Mucosa of gallbladder (tissue), 1 donor: ENCODE data around the gene BRI3. TPM values are rescaled to one million over a fixed set of nuclear protein-coding genes. Genes with fewer than 3 reads are reported as not detected.

Source experiments
- DNase-seq: peaks from one replicate; pipeline ENCODE4 v3.0.0-alpha.2; 2020; ENCODE audit warnings: low spot score
- total RNA-seq: library from RNA; stranded (reverse); gene quantifications from one replicate; pipeline ENCODE4 v1.2.1, GENCODE V29; 2021
- donor health status: DM: no; HTN: no; CAD: no.

BRI3 gene
- total RNA-seq, 1 donor from 2014 or later: 198 TPM

DNA sequence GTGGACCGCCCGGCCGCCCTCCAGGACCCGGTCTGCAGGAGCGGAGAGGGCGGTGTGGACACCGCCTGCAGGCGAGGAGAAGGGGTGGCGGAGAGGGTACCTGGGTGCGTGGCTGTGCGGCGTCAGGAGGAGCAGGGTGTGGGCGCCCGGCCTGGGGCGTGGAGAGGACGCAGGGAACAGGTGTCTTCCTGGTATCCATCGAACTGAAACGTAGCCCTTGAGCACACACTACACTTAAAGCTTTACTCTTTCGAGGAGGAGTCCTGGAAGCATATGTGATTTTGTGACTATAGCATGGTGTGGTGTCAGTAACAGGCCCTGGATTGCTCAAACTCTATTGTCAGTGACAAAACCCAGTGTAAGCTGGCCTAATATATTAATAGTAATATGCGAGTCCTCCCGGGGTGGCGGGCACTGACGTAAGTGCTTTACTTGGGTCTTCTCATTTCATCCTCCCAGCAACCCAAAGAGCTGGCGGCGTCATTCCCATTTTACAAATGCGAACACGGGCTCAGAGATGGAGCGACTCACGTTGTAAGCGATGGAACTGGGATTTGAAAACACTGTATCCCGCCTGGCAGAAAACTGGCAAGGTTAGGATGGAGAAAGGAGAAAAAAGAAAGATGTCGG lies 28.9 kb upstream of the BRI3 start:
- no peak for DNase-seq

GRCh38 chr7:98254516-98254915 lies 27.0 kb upstream of the BRI3 start:
- no peak for DNase-seq

DNA sequence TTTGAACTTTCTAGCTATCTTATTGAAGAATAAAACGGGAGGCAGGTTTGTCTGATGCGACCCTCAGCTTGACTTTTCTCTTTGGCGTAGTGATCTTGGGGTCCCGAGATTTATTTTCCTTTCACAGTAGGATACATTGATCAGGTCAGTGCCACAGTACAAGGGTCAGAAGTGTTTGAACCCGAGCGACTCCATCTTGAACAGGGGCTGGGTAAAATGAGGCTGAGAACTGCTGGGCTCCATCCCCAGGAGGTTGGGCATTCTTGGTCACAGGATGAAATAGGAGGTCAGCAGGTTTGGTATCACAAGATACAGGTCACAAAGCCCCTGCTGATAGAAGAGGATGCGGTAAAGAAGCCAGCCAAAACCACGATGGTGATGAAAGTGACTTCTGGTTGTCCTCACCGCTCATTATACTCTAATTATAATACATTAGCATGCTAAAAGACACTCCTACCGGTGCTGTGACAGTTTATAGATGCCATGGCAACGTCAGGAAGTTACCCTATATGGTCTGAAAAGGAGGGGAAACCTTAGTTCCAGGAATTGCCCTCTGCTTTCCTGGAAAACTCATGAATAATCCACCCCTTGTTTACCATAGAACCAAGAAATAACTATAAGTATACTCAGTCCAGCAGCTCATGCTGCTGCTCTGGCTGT lies 26.4 kb upstream of the BRI3 start:
- DNase-seq: no peak

GRCh38 chr7:98256431-98256830 lies 25.1 kb upstream of the BRI3 start:
- DNase-seq: no peak

- DNase-seq: no peak
These were observed 23.8 kb upstream of the BRI3 start for GRCh38 chr7:98257701-98258100.

GRCh38 chr7:98265841-98266271 lies 15.6 kb upstream of the BRI3 start:
- DNase-seq: no peak

DNA sequence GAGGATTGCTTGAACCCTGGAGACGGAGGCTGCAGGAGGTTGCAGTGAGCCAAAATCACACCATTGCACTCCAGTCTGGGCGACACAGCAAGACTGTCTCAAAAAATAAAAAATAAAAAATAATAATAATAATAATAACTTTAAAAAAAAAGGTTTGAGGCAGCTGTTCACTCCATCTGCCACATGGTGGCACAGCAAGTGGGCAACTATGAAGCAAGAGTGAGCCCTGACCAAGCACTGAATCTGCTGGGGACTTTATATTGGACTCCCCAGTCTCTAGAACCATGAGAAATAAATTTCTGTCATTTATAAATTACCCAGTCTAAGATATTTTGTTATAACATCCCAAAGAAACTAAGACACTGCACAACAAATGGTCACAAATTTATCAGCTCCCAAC lies 14.6 kb upstream of the BRI3 start:
- DNase-seq: no peak

- no peak for DNase-seq
These were observed 14.2 kb upstream of the BRI3 start for GRCh38 chr7:98267303-98267702.

GRCh38 chr7:98276241-98276761 lies 5.2 kb upstream of the BRI3 start:
- DNase-seq: peak; percentile 44

DNA sequence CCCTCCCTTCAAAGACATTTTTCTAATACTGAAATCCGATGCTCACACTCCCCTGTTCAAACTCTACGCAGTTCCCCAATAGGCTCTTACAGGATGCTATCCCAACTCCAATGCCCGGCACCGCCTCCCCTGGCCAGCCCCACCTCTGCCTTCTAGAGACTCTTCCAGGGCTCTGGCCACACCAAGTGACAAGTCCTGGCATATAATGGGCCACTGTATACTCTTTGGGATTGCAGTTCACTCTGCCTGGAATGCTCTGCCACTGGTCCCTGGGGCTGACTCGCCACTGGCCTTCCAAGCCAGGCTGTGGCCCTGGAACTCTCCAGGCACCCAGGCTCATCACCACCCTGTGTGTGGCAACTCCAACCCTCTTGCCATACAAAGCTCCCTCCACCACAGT lies 3.1 kb upstream of the BRI3 start:
- DNase-seq: no peak

- DNase-seq: no peak
These were observed 2.5 kb upstream of the BRI3 start for GRCh38 chr7:98278936-98279335.

DNA sequence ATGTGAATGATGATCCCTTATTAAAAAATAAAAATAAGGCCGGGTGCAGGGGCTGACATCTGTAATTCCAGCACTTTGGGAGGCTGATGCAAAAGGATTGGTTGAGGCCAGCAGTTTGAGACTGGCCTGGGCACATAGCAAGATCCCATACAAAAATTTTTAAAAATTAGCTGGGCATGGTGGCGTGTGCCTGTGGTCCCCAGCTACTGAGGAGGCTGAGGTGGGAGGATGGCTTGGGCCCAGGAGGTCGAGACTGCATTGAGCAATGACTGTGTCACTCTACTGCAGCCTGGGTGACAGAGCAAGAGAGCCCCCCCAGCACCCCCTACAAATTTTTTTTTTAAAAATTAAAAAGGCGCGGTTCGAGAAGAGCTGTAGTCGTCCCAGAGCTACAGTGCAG lies 1.2 kb upstream of the BRI3 start:
- no peak for DNase-seq

DNA sequence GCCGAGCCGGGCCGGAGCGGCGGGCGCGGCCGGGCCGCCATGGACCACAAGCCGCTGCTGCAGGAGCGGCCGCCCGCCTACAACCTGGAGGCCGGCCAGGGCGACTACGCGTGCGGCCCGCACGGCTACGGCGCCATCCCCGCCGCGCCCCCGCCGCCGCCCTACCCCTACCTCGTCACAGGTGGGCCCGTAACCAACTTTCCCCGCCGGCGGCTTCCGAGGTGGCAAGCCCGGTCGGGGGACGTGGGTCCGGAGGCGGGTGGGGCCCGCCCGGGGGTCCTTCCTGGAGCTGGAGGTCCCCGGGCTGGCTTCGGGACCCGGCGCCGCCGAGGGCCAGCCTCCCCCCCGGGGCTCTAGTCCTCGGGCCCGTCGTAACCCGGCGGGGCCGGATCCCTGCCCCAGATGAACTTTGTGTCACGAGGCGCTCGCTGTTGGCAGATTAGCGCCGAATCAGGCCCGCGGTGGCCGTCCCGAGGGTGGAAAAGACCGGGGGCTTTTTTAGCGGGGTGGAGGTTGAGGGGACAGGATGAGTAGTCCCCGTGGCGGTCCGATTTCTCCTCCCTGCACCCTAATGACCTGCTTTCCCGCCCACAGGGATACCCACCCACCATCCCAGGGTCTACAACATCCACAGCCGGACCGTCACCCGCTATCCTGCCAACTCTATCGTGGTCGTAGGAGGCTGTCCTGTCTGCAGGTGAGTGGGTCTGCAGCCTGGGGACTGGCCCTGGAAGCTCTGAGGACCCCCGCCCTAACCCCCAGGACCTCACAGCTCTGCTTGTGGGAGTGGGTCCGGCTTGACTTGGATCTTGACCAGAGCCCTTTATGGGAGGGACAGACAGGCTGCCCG lies 496 bp downstream of the BRI3 start:
- peak; percentile 44 for DNase-seq

DNA sequence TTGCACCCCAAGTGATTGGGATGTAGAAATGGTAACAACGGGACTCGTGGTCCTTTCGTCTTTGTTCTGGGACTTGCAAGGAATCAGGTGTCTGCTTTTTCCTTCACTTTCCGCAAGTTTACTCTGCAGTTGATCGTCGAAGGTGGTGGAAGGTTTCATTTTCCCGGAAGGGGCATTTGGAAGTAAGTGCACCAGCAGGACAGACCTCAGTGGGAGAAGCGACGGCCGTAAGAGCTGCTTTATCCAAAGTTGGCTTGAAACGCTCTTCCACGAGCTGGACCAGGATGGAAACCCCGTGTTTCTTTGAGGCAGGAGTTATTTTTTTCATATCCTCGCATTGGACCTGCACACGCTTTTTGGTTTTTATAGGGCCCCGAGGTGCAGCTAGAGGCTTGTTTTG lies 1.2 kb downstream of the BRI3 start:
- DNase-seq: no peak

- peak; percentile 47 for DNase-seq
These were observed 1.8 kb downstream of the BRI3 start for GRCh38 chr7:98283127-98283886.

DNA sequence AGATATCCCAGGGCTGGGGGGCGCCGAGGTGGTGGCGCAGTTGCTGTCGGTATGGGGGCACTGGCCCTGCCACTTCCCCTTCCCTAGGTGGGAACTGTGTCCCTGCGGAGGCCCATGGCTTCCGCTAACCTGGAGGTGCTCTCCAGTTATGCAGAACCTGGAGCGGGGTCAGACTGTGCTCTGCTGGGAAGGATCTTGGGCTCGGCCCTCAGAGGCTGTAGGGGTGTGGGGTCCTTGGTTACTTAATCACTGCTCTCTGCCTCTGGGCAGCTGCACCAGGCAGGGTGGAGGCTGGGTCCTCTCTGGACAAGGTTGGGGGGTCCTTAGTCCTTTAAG lies 2.4 kb downstream of the BRI3 start:
- no peak for DNase-seq

DNA sequence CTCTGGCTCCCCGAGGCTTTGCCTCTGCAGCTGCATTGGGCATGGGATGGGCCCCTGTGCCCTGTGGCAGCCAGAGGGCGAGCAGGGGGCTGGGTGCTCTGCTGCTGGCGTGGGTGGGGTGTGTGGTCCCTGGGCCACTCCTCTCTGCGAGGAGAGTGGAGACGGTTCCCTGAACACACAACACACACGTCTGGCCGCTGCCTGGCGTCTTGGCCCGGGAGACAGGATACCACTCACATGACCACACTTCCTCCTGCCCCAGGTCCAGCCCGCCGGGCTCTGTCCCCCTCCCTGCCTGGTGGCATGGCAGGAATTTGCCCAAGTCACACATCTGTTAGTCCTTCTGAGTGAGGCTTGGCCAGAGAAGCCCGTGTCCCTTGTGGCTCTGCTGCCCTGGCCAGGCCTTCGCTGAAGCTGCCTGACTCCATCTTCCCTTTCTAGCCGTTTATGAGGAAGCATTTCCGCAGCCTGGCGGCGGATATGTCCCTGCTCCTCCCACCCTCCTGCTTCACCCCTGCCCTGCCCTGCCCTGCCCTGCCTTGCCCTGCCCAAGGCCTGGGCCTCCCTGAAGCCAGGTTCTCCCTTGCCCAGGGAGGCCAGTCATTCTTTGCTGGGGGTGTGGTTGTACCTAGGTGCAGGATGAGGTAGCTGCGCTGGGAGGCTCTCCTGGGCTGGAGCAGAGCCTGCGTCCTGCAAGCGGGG lies 3.0 kb downstream of the BRI3 start:
- DNase-seq: peak; percentile 80

GRCh38 chr7:98285157-98286092 lies 3.9 kb downstream of the BRI3 start:
- DNase-seq: no peak

GRCh38 chr7:98286093-98286539 lies 4.6 kb downstream of the BRI3 start:
- peak; percentile 50 for DNase-seq
